NCI-H1417 treated with DMSO at 0.1 percent for 48 hours (cell line): Measurements from ENCODE around the gene CISD3.

Experiments
- DNase-seq: peaks from one replicate; lab custom pipeline; 2025; lab: John Stamatoyannopoulos, UW

CISD3 gene

DNA sequence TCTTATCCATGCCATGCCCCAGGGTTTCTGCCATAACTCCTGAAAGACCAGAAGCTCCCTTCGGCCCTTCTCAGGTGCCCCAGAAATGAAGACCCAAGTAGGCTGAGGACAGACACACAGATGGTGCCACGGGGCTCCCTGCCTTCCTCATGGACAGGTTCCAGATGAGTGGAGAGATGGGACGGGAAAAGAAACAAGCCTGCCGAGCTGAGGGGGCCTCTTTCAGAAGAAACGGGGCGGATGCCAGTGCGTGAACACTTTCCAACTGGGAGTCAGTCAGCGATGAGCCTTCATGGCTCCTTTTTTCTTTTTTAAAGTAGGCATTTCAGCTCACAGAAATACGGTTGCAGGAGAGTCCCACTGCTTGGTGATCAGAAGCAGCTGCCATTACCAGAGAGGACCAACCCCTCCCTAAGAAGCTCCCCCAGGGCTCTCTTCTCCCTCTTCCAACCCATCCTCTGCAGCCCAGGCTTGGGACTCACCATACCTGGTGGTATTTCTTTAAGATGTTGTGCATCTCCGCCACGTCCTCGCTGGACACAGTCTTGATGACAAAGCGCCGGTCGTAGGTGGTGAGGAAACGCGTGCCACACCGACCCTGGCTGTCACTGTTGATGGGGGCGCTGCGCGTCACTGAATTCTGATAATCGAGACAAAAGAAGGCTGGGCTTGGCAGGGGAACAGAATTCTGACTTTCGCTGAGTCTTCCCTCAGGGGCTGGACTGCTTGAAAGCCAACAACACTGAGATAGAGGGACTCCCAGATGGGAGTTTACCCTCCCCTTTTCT, 50.0 kb downstream of the CISD3 start:
- DNase-seq, result no peak

DNA sequence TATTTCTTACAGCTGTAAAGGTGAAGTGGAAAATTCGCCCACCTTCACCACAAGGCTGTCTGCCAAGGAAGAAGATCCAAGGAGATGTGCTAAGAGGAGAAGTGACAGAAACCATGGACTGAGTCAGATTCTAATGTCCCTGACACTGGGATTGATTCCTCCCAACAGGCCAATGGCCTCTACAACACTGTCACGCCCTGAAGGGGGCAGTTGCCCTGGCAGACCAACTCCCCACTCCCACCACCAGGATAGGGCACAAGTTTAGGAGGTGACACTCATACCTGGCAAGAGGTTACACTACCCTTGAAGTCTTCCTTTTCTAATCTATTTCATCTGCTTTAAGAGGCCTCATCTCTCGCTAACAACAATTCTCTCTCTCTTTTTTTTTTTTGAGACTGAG, 53.1 kb downstream of the CISD3 start:
- no peak for DNase-seq
